ENCODE data around the gene ZNF746.
A peak's percentile ranks its signal among the peaks of the same experiment; 100 is the strongest.
"Not testable (repeated sequence)": the region's sequence is repeated elsewhere in the genome, so short reads cannot be mapped to it uniquely, and the experiment has no call there.

Gene ZNF746

DNA sequence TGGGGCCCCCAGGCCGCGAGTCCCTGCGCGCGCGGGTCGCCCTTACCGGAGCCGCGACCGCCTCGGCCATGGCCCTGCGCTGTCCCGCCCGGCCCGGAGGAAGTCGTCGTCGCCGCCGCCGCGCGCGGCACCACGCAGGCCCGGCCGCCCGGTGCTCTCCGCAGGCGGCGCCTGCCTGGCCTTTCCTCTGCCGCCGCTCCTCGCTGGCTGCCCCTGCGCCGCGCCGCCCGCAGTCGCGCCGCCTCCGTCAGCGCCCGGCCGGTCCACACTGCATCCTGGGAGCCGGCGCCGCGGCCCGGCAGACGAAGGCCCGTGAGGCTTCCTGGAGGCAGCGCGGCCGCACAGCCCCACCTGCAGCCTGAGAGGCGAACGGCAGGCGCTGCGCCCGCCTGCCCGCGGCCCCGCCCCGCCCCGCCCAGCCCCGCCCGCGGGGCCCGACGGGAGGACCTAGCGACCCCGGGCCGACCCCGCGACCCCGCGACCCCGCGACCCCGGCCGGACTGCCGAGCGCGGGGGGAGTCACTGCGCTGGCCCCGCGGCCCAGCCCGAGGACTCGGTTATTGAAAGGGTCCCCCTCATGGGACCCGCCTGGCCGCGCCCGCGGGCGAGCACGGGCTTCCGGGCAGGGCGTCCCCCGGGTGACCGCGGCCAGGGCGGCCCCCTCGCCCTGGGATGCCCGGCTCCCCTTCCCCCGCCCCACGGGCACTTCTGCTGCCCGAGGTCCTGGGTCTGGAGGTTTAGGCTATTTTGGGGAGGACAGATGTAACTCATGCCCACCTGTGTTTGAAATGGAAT lies at the start of gene ZNF746:
TSS of gene ZNF746 (minus strand) at position 343 of the 795 bp plus-strand sequence. CDS start at position 70, 273 bp downstream.
- DNase-seq (ENCODE audit: low spot score) = peak; percentile 92

DNA sequence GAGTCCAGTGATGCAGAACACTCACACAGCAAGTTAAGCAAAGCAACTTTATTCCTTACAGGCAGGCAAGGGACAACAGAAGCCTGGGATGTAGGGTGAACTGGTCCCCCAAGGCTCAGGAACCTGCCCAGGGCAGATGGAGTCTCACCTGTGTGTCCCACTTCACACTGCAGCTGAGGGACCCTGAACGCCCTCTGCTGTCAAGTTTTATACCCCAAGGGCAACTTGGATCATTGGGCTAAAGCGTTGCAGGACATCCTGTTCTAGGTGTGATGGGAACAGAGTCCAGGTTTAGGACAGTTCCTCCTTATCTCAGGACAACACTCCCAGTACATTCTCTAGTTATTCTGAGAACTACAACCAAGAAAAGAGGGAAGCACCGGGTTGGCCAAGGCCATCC lies 49.5 kb upstream of the ZNF746 start:
- no peak for DNase-seq (ENCODE audit: low spot score)

- no peak for DNase-seq (ENCODE audit: low spot score)
These were observed 48.7 kb upstream of the ZNF746 start for GRCh38 chr7:149546331-149546730.

GRCh38 chr7:149544028-149544427 lies 46.4 kb upstream of the ZNF746 start:
- no peak for DNase-seq (ENCODE audit: low spot score)

- no peak for DNase-seq (ENCODE audit: low spot score)
These were observed 35.0 kb upstream of the ZNF746 start for GRCh38 chr7:149532654-149533053.

- no peak for DNase-seq (ENCODE audit: low spot score)
These were observed 31.6 kb upstream of the ZNF746 start for GRCh38 chr7:149529136-149529718.

GRCh38 chr7:149527414-149527813 lies 29.8 kb upstream of the ZNF746 start:
- DNase-seq (ENCODE audit: low spot score) = no peak

GRCh38 chr7:149525280-149525679 lies 27.7 kb upstream of the ZNF746 start:
- no peak for DNase-seq (ENCODE audit: low spot score)

DNA sequence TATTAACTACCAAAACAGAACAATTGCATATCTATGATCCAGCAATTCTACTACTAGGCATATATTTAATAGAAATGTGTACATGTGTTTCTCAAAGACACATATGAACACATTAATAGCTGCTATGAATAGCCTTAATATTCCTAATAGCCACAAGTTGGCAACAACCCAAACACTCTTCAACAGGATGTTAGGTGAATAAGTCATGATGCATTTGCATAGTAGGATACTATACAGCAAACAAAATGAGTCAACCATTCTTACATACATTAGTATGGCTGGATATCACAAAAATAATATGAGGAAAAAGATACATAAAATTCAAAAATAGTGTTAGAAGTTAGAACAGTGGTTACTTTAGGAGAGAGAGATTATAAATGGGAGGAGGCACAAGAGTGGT lies 26.8 kb upstream of the ZNF746 start:
- DNase-seq (ENCODE audit: low spot score) = no peak

DNA sequence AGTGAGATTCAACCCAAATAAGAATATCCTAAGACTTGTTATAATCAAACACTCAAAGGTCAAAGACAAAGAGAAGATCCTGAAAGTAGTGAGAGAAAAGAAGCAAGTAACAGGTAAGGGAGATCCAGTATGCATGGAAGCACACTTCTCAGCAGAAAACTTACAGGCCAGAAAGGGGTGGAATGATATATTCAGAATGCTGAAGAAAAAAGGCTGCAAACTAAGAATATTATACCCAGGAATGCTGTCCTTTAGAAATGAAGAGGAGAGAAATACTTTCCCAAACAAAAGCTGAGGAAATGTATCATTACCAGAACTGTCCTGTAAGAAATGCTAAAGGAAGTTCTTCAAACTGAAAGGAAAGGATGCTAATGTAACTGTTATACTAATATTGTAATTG lies 12.6 kb upstream of the ZNF746 start:
- DNase-seq (ENCODE audit: low spot score) = no peak

- no peak for DNase-seq (ENCODE audit: low spot score)
These were observed 12.2 kb upstream of the ZNF746 start for GRCh38 chr7:149509774-149510173.

GRCh38 chr7:149505551-149505950 lies 7.9 kb upstream of the ZNF746 start:
- DNase-seq (ENCODE audit: low spot score) = no peak

- no peak for DNase-seq (ENCODE audit: low spot score)
These were observed 4.0 kb upstream of the ZNF746 start for GRCh38 chr7:149501651-149502050.

DNA sequence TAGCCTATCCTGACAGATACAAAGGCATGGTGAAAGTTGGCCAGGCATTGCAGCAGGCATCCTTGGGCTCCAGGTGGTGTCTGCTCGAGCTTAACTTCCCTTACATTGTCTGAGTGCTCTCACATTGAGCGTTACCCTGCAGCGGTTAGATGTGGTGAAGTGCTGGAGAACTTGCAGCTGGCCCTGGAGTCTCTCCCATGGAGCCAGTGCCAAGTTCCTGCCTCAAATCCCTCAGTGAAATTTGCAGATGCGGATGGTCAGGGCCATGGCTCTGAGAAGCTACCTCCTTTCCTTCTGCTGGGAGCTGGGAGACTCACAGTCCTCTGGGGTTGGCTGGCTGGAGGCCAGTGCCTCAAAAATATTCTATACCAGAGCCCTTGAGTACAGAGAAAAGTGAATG lies 3.3 kb upstream of the ZNF746 start:
- no peak for DNase-seq (ENCODE audit: low spot score)

GRCh38 chr7:149500201-149500600 lies 2.6 kb upstream of the ZNF746 start:
- DNase-seq (ENCODE audit: low spot score) = no peak

DNA sequence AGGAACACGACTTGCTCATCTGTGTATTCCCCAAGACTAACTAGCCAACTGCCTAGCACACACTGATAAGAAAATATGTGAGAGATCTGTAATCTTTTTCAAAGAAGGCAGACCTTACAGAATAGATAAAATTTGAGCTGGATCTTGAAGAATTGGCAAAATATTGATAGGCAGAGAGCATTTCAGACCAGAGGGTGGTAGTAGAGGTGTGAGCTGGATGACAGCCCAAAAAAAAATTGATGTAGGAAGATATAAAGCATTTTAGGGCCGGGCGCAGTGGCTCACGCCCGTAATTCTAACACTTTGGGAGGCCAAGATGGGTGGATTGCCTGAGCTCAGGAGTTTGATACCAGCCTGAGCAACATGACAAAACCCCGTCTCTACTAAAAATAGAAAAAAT lies 1.2 kb upstream of the ZNF746 start:
- DNase-seq (ENCODE audit: low spot score) = no peak

GRCh38 chr7:149496642-149497391 lies 792 bp downstream of the ZNF746 start:
- DNase-seq (ENCODE audit: low spot score) = peak; percentile 35

GRCh38 chr7:149495785-149496641 lies 1.6 kb downstream of the ZNF746 start:
- peak; percentile 19 for DNase-seq (ENCODE audit: low spot score)

DNA sequence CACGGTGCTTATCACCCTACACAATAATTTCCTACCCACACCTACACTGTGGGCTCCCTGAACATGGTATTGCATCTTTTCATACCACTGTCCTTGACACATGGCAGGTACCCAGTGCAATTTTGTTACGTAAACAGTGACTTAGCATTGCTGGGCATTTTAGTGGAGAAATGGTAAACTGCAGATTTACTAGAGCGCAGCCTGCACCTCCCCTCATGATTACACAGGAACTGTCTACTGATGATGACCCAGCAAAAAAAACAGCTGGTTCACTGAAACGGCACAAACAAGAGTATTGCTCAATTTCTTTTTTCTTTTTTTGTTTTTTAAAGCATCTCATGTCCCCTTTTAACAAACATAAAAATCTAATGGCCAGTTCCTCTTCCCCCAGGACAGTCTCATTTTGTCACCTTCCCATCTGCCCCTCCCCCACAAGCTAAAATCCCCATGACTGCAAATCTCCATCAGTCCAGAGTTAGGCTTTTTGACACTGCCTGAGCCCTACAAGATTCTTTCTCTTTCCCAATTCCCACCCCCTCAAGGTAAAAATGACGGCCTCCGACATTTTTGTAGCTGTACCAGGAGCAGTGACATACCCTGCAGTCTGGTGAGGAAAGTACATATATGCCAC lies 2.8 kb downstream of the ZNF746 start:
- DNase-seq (ENCODE audit: low spot score) = no peak

DNA sequence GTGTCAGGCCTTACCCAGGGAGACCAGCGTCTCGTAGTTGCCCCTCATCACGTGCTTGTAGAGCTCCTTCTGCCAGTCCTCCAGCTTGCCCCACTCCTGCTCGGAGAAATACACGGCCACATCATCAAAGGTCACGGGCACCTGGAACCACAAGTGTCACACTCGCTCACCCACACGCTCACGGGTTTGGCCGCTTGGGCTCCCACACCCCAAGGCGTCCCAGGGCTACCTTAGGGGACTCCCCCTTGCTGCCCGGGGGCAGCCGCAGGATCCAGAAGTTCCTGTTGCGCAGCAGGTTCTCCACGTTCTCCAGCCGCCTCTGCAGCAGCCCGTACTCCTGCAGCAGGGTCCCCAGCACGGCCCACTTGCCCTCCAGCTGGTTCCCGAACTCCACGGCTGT lies 3.6 kb downstream of the ZNF746 start:
- DNase-seq (ENCODE audit: low spot score) = not testable (repeated sequence)

DNA sequence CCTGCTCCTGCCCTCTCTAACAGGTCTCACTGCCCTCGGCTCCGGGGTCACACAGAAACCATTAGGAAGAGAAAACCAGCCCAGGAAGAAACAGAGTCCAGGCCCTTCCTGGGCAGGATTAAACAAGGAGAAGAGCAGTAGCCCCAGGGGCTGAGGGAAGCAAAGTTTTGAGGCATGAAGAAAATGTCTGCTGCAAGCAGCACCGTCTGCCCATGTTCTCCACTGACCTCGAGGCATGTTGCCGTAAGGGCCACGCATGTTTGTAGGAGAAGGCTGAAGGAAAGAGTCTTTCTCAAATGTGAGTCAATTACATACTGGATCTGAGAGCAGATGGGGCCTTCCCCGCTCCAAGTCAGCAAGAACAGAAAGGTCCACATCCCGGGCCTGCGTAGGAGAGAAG lies 4.2 kb downstream of the ZNF746 start:
- DNase-seq (ENCODE audit: low spot score) = no peak
